ENCODE data around the gene KCNMB2. TPM values are rescaled to one million over a fixed set of nuclear protein-coding genes. Genes with fewer than 3 reads are reported as not detected.

KCNMB2 gene
- total RNA-seq, 2 donors from 2014 or later: 0.42 to 0.72 TPM

- no peaks in the 10 kb centered on the region for H3K36me3 ChIP-seq
- H3K9me3 ChIP-seq: no peaks in the 10 kb centered on the region
- no peaks in the 10 kb centered on the region for H3K4me1 ChIP-seq
- no peak for TF ChIP-seq CTCF (IDR thresholded peaks at IDR 0.05)
- no peak overlapping the region for H3K9ac ChIP-seq (ENCODE audit: low read depth in 2 of 2, low read length in 2 of 2)
- intact Hi-C loops (cut with DNase I): no loop called here
- no peak for DNase-seq
- no peak overlapping the region for H3K4me3 ChIP-seq
- H3K27ac ChIP-seq: no peak overlapping the region
- no peaks in the 10 kb centered on the region for H3K27me3 ChIP-seq
These were observed 143.8 kb downstream of the KCNMB2 start for GRCh38 chr3:178680037-178680436.

- no peak for DNase-seq
- intact Hi-C loops (cut with DNase I): no loop called here
- Histone ChIP-seq H3K9me3 (no peaks in the 10 kb centered on the region), H3K27me3 (no peaks in the 10 kb centered on the region), H3K27ac (no peak overlapping the region), H3K9ac (ENCODE audit: low read depth in 2 of 2, low read length in 2 of 2) (no peak overlapping the region), H3K4me3 (no peak overlapping the region), H3K4me1 (no peaks in the 10 kb centered on the region), H3K36me3 (no peaks in the 10 kb centered on the region)
- TF ChIP-seq CTCF (IDR thresholded peaks at IDR 0.05): no peak
These were observed 144.3 kb downstream of the KCNMB2 start for GRCh38 chr3:178680489-178680888.

- intact Hi-C loops (cut with DNase I): no loop called here
- Histone ChIP-seq H3K4me3 (no peak overlapping the region), H3K4me1 (no peaks in the 10 kb centered on the region), H3K9ac (ENCODE audit: low read depth in 2 of 2, low read length in 2 of 2) (no peak overlapping the region), H3K27me3 (no peaks in the 10 kb centered on the region), H3K27ac (no peak overlapping the region), H3K9me3 (no peaks in the 10 kb centered on the region), H3K36me3 (no peaks in the 10 kb centered on the region)
- no peak for DNase-seq
- no peak for TF ChIP-seq CTCF (IDR thresholded peaks at IDR 0.05)
These were observed 148.8 kb downstream of the KCNMB2 start for GRCh38 chr3:178684881-178685590.

GRCh38 chr3:178685591-178685906 is 149.3 kb downstream of the KCNMB2 start:
- Histone ChIP-seq H3K27me3 (no peaks in the 10 kb centered on the region), H3K4me1 (no peaks in the 10 kb centered on the region), H3K9ac (ENCODE audit: low read depth in 2 of 2, low read length in 2 of 2) (no peak overlapping the region), H3K4me3 (no peak overlapping the region), H3K9me3 (no peaks in the 10 kb centered on the region), H3K27ac (no peak overlapping the region), H3K36me3 (no peaks in the 10 kb centered on the region)
- TF ChIP-seq CTCF (IDR thresholded peaks at IDR 0.05): no peak
- DNase-seq: no peak
- intact Hi-C loops (cut with DNase I): no loop called here

- Histone ChIP-seq H3K27ac (no peak overlapping the region), H3K27me3 (no peaks in the 10 kb centered on the region), H3K9ac (ENCODE audit: low read depth in 2 of 2, low read length in 2 of 2) (no peak overlapping the region), H3K36me3 (no peaks in the 10 kb centered on the region), H3K4me1 (no peaks in the 10 kb centered on the region), H3K4me3 (no peak overlapping the region), H3K9me3 (no peaks in the 10 kb centered on the region)
- TF ChIP-seq CTCF (IDR thresholded peaks at IDR 0.05): no peak
- DNase-seq: no peak
- intact Hi-C loops (cut with DNase I): no loop called here
These were observed 150.6 kb downstream of the KCNMB2 start for GRCh38 chr3:178686826-178687225.

Data from colonic mucosa (tissue), 4 donors.